A673 (cell line): Measurements from ENCODE around the gene RASL10A. TPM values are rescaled to one million over a fixed set of nuclear protein-coding genes. Genes with fewer than 3 reads are reported as not detected.

ENCODE experiments used
- BruUV-seq: library from RNA; stranded (reverse); fragments of 400-500 nt; replicated peaks from 2 replicates; lab custom pipeline; 2021; lab: Mats Ljungman, UMichigan
- CTCF ChIA-PET: fragments of 300-600 bp; sonication (Branson Sonifier 250); formaldehyde crosslinking; loops from one replicate; lab custom pipeline; 2022; ENCODE audit warnings: antibody characterized with exemption; lab: Charles Lee
- POLR2A ChIA-PET: fragments of 300-600 bp; sonication (Branson Sonifier 250); formaldehyde crosslinking; loops from one replicate; lab custom pipeline; 2022; ENCODE audit warnings: antibody characterized with exemption; ENCODE audit not compliant: low non-redundant PET; lab: Charles Lee
- DNase-seq: peaks from one replicate; pipeline ENCODE4 v3.0.0-alpha.2; 2015; ENCODE audit warnings: low spot score
- H3K27ac ChIP-seq: fragments of 200-600 bp; sonication (generic); 2 replicates; pipeline ENCODE4 v1.5.1; 2016; ENCODE audit warnings: mixed run types, low read depth, mild to moderate bottlenecking, mixed read lengths, antibody characterized with exemption, low read length; ENCODE audit not compliant: poor library complexity, severe bottlenecking
- H3K27me3 ChIP-seq: fragments of 200-600 bp; sonication (generic); replicated peaks from 2 replicates; pipeline ENCODE4 v1.6.1; 2017; ENCODE audit warnings: mixed run types, low read depth, mild to moderate bottlenecking, mixed read lengths, antibody characterized with exemption, low read length; ENCODE audit not compliant: insufficient read depth, poor library complexity
- H3K36me3 ChIP-seq: fragments of 200-600 bp; sonication (generic); 2 replicates; pipeline ENCODE4 v1.6.1; 2016; ENCODE audit warnings: mixed run types, mild to moderate bottlenecking, mixed read lengths, antibody characterized with exemption, low read length; ENCODE audit not compliant: insufficient read depth, poor library complexity, severe bottlenecking
- H3K4me1 ChIP-seq: fragments of 200-600 bp; sonication (generic); 2 replicates; pipeline ENCODE4 v1.6.1; 2017; ENCODE audit warnings: mixed run types, mild to moderate bottlenecking, mixed read lengths, antibody characterized with exemption, low read length; ENCODE audit not compliant: insufficient read depth, poor library complexity, severe bottlenecking
- H3K4me3 ChIP-seq: fragments of 200-600 bp; sonication (generic); 2 replicates; pipeline ENCODE4 v1.5.1; 2016; ENCODE audit warnings: low read depth, mixed run types, mild to moderate bottlenecking, mixed read lengths, low read length; ENCODE audit not compliant: poor library complexity, severe bottlenecking
- H3K9me3 ChIP-seq: fragments of 200-600 bp; sonication (generic); 2 replicates; pipeline ENCODE4 v1.6.1; 2016; ENCODE audit warnings: mixed run types, low read depth, mild to moderate bottlenecking, mixed read lengths, antibody characterized with exemption, low read length; ENCODE audit not compliant: poor library complexity, severe bottlenecking
- CTCF ChIP-seq: fragments of 300-800, 200-600 bp; sonication (generic); conservative IDR thresholded peaks from 2 replicates; pipeline ENCODE4 v1.5.1; 2017; ENCODE audit warnings: low read depth, mild to moderate bottlenecking, antibody characterized with exemption, low read length, moderate library complexity, mixed read lengths
- EZH2 ChIP-seq: fragments of 200-600 bp; sonication (generic); IDR thresholded peaks from 2 replicates; pipeline ENCODE4 v1.6.1; 2017; ENCODE audit warnings: borderline replicate concordance, low read depth, mild to moderate bottlenecking, mixed read lengths, antibody characterized with exemption, low read length; ENCODE audit not compliant: poor library complexity, severe bottlenecking
- intact Hi-C: fragments of 100-400 bp; cut with micrococcal nuclease; formaldehyde crosslinking; loops from one replicate; pipeline ENCODE4 v1.10.0; 2022; ENCODE audit not compliant: unreplicated experiment
- total RNA-seq: library from RNA; stranded (reverse); gene quantifications from 2 replicates; pipeline ENCODE4 v1.2.3, GENCODE V29; 2021

RASL10A gene
- total RNA-seq, 1 experiment from 2014 or later: not detected

- DNase-seq: no peak
- H3K27ac ChIP-seq: no peak overlapping the region
- no peaks in the 10 kb centered on the region for H3K4me1 ChIP-seq
- intact Hi-C loops: no loop called here
- no peak for TF ChIP-seq CTCF
- no peak for TF ChIP-seq EZH2
- BruUV-seq: no TSS peak
- H3K4me3 ChIP-seq: no peak overlapping the region
- no peaks in the 10 kb centered on the region for H3K27me3 ChIP-seq
- H3K9me3 ChIP-seq: no peaks in the 10 kb centered on the region
- H3K36me3 ChIP-seq: peaks cover 93% of the 10 kb centered on the region
- CTCF ChIA-PET: no interaction called here
- POLR2A ChIA-PET: no interaction called here
Observed at GRCh38 chr22:29290061-29290460, 25.4 kb downstream of the RASL10A start.

- Histone ChIP-seq H3K9me3 (no peaks in the 10 kb centered on the region), H3K27ac (no peak overlapping the region), H3K36me3 (peaks cover 99% of the 10 kb centered on the region), H3K27me3 (no peaks in the 10 kb centered on the region), H3K4me1 (no peaks in the 10 kb centered on the region), H3K4me3 (no peak overlapping the region)
- TF ChIP-seq EZH2 (no peak), CTCF (no peak)
- intact Hi-C loops: no loop called here
- CTCF ChIA-PET: no interaction called here
- no peak for DNase-seq
- POLR2A ChIA-PET: no interaction called here
- no TSS peak for BruUV-seq
Observed at GRCh38 chr22:29288837-29289236, 26.7 kb downstream of the RASL10A start.

- Histone ChIP-seq H3K27ac (no peak overlapping the region), H3K27me3 (no peaks in the 10 kb centered on the region), H3K36me3 (peaks cover 96% of the 10 kb centered on the region), H3K9me3 (no peaks in the 10 kb centered on the region), H3K4me3 (no peak overlapping the region), H3K4me1 (no peaks in the 10 kb centered on the region)
- BruUV-seq: no TSS peak
- no peak for DNase-seq
- intact Hi-C loops: no loop called here
- no peak for TF ChIP-seq CTCF
- TF ChIP-seq EZH2: no peak
- POLR2A ChIA-PET: no interaction called here
- CTCF ChIA-PET: no interaction called here
Observed at GRCh38 chr22:29284196-29284595, 31.3 kb downstream of the RASL10A start.
